ENCODE data around the gene DYRK1A. TPM values are rescaled to one million over a fixed set of nuclear protein-coding genes. Genes with fewer than 3 reads are reported as not detected.

Gene DYRK1A
- total and polyA plus RNA-seq, 2 of the 13 experiments (the other 11 are each of a cell fraction or from before 2014, with no cell fraction given): 24.6 to 34.2 TPM

DNA sequence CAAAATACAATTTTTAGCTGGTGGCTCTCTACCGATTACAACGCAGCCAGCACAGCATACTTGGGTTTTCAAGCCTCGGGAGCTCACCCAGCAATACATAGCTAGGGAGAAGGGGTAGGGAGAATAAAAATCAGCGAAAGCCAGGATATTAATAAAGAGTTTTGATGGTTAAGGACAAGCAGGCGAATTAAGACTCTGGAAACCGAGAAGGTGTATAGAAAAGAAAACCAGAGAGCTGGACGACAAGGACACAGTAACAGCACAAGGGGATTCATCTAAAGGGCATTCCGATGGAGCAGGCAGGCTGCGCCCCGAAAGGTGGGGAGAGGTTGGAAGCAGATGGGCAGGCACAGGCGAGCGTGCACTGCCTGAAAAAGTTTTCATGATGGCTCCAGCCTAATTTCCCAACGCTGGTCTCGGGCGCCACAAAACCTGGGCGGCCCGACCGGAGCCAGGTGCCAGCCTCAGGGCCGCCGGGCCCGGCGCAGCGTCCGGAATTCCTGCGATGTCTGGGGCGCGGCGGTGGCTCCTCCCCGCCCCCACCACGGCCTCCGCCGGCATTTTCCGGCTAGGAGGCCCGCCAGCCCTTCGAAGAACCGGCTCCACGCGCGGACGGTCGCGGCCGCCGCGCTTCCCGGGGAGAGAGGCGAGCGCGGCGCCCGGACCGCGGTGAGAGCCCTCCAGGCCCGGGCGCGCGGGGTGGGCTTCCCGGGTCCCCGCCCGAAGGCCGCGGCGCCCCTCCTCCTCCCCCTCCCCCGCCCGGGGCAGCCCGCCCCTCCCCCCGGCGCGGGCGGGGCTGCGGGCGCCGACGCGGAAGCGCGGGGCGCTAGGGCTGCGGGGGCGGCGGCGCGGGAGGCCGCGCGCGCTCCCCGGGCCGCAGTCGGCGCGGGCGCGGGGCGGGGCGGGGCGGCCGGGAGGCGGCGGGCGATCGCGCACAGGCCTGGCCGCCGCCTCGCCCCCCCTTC lies 774 bp upstream of the DYRK1A start (continued):
- no peak for TF ChIP-seq ZIK1 (CRISPR knock-in tag; IDR thresholded peaks at IDR 0.05; ENCODE audit: borderline replicate concordance, low read depth)
- TF ChIP-seq SP1 (IDR thresholded peaks at IDR 0.05): no peak
- no peak for TF ChIP-seq SP1 (CRISPR knock-in tag; IDR thresholded peaks at IDR 0.05)
- TF ChIP-seq ZNF350 (CRISPR knock-in tag; IDR thresholded peaks at IDR 0.05; ENCODE audit: borderline replicate concordance, low read depth): no peak
- TF ChIP-seq, protein P1, sequence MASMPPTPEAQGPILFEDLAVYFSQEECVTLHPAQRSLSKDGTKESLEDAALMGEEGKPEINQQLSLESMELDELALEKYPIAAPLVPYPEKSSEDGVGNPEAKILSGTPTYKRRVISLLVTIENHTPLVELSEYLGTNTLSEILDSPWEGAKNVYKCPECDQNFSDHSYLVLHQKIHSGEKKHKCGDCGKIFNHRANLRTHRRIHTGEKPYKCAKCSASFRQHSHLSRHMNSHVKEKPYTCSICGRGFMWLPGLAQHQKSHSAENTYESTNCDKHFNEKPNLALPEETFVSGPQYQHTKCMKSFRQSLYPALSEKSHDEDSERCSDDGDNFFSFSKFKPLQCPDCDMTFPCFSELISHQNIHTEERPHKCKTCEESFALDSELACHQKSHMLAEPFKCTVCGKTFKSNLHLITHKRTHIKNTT (CRISPR knock-in tag; IDR thresholded peaks at IDR 0.05): no peak
- no peak for TF ChIP-seq ZNF781 (CRISPR knock-in tag; IDR thresholded peaks at IDR 0.05; ENCODE audit: borderline replicate concordance, not compliant biosample characterization)
- TF ChIP-seq CAMTA2 (CRISPR knock-in tag; IDR thresholded peaks at IDR 0.05; ENCODE audit: borderline replicate concordance): no peak
- TF ChIP-seq CC2D1A (CRISPR knock-in tag; IDR thresholded peaks at IDR 0.05): no peak
- TF ChIP-seq ONECUT2 (CRISPR knock-in tag; IDR thresholded peaks at IDR 0.05): no peak
- TF ChIP-seq, protein P2, sequence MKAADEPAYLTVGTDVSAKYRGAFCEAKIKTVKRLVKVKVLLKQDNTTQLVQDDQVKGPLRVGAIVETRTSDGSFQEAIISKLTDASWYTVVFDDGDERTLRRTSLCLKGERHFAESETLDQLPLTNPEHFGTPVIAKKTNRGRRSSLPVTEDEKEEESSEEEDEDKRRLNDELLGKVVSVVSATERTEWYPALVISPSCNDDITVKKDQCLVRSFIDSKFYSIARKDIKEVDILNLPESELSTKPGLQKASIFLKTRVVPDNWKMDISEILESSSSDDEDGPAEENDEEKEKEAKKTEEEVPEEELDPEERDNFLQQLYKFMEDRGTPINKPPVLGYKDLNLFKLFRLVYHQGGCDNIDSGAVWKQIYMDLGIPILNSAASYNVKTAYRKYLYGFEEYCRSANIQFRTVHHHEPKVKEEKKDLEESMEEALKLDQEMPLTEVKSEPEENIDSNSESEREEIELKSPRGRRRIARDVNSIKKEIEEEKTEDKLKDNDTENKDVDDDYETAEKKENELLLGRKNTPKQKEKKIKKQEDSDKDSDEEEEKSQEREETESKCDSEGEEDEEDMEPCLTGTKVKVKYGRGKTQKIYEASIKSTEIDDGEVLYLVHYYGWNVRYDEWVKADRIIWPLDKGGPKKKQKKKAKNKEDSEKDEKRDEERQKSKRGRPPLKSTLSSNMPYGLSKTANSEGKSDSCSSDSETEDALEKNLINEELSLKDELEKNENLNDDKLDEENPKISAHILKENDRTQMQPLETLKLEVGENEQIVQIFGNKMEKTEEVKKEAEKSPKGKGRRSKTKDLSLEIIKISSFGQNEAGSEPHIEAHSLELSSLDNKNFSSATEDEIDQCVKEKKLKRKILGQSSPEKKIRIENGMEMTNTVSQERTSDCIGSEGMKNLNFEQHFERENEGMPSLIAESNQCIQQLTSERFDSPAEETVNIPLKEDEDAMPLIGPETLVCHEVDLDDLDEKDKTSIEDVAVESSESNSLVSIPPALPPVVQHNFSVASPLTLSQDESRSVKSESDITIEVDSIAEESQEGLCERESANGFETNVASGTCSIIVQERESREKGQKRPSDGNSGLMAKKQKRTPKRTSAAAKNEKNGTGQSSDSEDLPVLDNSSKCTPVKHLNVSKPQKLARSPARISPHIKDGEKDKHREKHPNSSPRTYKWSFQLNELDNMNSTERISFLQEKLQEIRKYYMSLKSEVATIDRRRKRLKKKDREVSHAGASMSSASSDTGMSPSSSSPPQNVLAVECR (CRISPR knock-in tag; IDR thresholded peaks at IDR 0.05; ENCODE audit: borderline replicate concordance): peak; percentile 57; the same call in 1 of the 2 replicates
- TF ChIP-seq, protein P3, sequence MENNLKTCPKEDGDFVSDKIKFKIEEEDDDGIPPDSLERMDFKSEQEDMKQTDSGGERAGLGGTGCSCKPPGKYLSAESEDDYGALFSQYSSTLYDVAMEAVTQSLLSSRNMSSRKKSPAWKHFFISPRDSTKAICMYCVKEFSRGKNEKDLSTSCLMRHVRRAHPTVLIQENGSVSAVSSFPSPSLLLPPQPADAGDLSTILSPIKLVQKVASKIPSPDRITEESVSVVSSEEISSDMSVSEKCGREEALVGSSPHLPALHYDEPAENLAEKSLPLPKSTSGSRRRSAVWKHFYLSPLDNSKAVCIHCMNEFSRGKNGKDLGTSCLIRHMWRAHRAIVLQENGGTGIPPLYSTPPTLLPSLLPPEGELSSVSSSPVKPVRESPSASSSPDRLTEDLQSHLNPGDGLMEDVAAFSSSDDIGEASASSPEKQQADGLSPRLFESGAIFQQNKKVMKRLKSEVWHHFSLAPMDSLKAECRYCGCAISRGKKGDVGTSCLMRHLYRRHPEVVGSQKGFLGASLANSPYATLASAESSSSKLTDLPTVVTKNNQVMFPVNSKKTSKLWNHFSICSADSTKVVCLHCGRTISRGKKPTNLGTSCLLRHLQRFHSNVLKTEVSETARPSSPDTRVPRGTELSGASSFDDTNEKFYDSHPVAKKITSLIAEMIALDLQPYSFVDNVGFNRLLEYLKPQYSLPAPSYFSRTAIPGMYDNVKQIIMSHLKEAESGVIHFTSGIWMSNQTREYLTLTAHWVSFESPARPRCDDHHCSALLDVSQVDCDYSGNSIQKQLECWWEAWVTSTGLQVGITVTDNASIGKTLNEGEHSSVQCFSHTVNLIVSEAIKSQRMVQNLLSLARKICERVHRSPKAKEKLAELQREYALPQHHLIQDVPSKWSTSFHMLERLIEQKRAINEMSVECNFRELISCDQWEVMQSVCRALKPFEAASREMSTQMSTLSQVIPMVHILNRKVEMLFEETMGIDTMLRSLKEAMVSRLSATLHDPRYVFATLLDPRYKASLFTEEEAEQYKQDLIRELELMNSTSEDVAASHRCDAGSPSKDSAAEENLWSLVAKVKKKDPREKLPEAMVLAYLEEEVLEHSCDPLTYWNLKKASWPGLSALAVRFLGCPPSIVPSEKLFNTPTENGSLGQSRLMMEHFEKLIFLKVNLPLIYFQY (CRISPR knock-in tag; IDR thresholded peaks at IDR 0.05; ENCODE audit: borderline replicate concordance): peak; percentile 20; the same call in 1 of the 2 replicates
- no peak for TF ChIP-seq FLYWCH1 (CRISPR knock-in tag; IDR thresholded peaks at IDR 0.05)
- no peak for TF ChIP-seq SRF (IDR thresholded peaks at IDR 0.05; ENCODE audit: low read depth, low read length)
- TF ChIP-seq RXRB (CRISPR knock-in tag; IDR thresholded peaks at IDR 0.05; ENCODE audit: borderline replicate concordance): no peak
- no peak for TF ChIP-seq ZEB1 (IDR thresholded peaks at IDR 0.05; ENCODE audit: insufficient replicate concordance, low read depth)
- TF ChIP-seq ZNF547 (CRISPR knock-in tag; IDR thresholded peaks at IDR 0.05): 0 out of 2 replicates have a peak, but pooled peaks have one; percentile 42
- no peak for TF ChIP-seq ZNF790 (CRISPR knock-in tag; IDR thresholded peaks at IDR 0.05; ENCODE audit: borderline replicate concordance)
- TF ChIP-seq, protein P4, sequence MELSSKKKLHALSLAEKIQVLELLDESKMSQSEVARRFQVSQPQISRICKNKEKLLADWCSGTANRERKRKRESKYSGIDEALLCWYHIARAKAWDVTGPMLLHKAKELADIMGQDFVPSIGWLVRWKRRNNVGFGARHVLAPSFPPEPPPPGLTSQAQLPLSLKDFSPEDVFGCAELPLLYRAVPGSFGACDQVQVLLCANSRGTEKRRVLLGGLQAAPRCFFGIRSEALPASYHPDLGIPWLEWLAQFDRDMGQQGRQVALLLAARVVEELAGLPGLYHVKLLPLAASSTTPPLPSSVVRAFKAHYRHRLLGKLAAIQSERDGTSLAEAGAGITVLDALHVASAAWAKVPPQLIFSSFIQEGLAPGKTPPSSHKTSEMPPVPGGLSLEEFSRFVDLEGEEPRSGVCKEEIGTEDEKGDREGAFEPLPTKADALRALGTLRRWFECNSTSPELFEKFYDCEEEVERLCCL (CRISPR knock-in tag; IDR thresholded peaks at IDR 0.05; ENCODE audit: borderline replicate concordance): no peak
